ENCODE data around the gene CHAC2.
"Not testable (repeated sequence)": the region's sequence is repeated elsewhere in the genome, so short reads cannot be mapped to it uniquely, and the experiment has no call there.

Gene CHAC2

GRCh38 chr2:53767405-53768241, at the start of gene CHAC2:
Gene CHAC2, plus strand, starts transcription at chr2:53767804. Its CDS starts 83 bp downstream, at chr2:53767887.
- peak; percentile 85 to 89 for DNase-seq

- not testable (repeated sequence) for DNase-seq
Observed at GRCh38 chr2:53720944-53721343, 46.7 kb upstream of the CHAC2 start.

- DNase-seq: no peak
Observed at GRCh38 chr2:53724536-53724935, 43.1 kb upstream of the CHAC2 start.

GRCh38 chr2:53725662-53726061, 41.9 kb upstream of the CHAC2 start:
- DNase-seq: no peak

- DNase-seq: no peak
Observed at GRCh38 chr2:53727921-53728320, 39.7 kb upstream of the CHAC2 start.

- DNase-seq: no peak
Observed at GRCh38 chr2:53729143-53729762, 38.4 kb upstream of the CHAC2 start.

- DNase-seq: no peak
Observed at GRCh38 chr2:53737091-53737490, 30.5 kb upstream of the CHAC2 start.

GRCh38 chr2:53739032-53739431, 28.6 kb upstream of the CHAC2 start:
- no peak for DNase-seq

- DNase-seq: peak in 1 of 2 experiments; percentile 53
Observed at GRCh38 chr2:53740170-53740569, 27.4 kb upstream of the CHAC2 start.

- no peak for DNase-seq
Observed at GRCh38 chr2:53744395-53745065, 23.1 kb upstream of the CHAC2 start.

- DNase-seq: no peak
Observed at GRCh38 chr2:53750041-53750768, 17.4 kb upstream of the CHAC2 start.

- no peak for DNase-seq
Observed at GRCh38 chr2:53751728-53752127, 15.9 kb upstream of the CHAC2 start.

- DNase-seq: no peak
Observed at GRCh38 chr2:53752385-53752784, 15.2 kb upstream of the CHAC2 start.

- no peak for DNase-seq
Observed at GRCh38 chr2:53753041-53753440, 14.6 kb upstream of the CHAC2 start.

GRCh38 chr2:53755121-53755520, 12.5 kb upstream of the CHAC2 start:
- DNase-seq: no peak

- DNase-seq: no peak
Observed at GRCh38 chr2:53756644-53757043, 11.0 kb upstream of the CHAC2 start.

- DNase-seq: not testable (repeated sequence)
Observed at GRCh38 chr2:53757206-53757605, 10.4 kb upstream of the CHAC2 start.

GRCh38 chr2:53765767-53766166, 1.8 kb upstream of the CHAC2 start:
- DNase-seq: no peak

- peak; percentile 10 to 61 for DNase-seq
Observed at GRCh38 chr2:53768242-53768542, 588 bp downstream of the CHAC2 start.

GRCh38 chr2:53769318-53769945, 1.8 kb downstream of the CHAC2 start:
- DNase-seq: no peak

- no peak for DNase-seq
Observed at GRCh38 chr2:53770264-53770663, 2.7 kb downstream of the CHAC2 start.

- no peak for DNase-seq
Observed at GRCh38 chr2:53777134-53777533, 9.5 kb downstream of the CHAC2 start.

Data from NCI-H526 (cell line).